Fibroblast of the aortic adventitia (primary cell): ENCODE measurements around the gene CORO7. TPM values are rescaled to one million over a fixed set of nuclear protein-coding genes. Genes with fewer than 3 reads are reported as not detected.
A peak's percentile ranks its signal among the peaks of the same experiment; 100 is the strongest.

Experiments used
- DNase-seq: peaks from one replicate; pipeline ENCODE4 v3.0.0-alpha.2; 2010; ENCODE audit warnings: low read depth
- H3K4me3 ChIP-seq: 2 replicates; pipeline ENCODE4 v1.5.1; 2011; ENCODE audit warnings: low read depth, mild to moderate bottlenecking, control low read depth, low read length, moderate library complexity
- CTCF ChIP-seq: IDR thresholded peaks from 2 replicates; pipeline ENCODE4 v1.5.1; 2011; ENCODE audit warnings: mild to moderate bottlenecking, low read length, control low read depth, inconsistent platforms; ENCODE audit not compliant: insufficient read depth
- total RNA-seq: library from RNA; depleted of rRNA; stranded (reverse); fragments of >200 nt; gene quantifications from 2 replicates; pipeline ENCODE4 v1.2.3, GENCODE V29; 2012; ENCODE audit warnings: low replicate concordance

CORO7 gene
- total RNA-seq, 1 donor = 16.7 TPM

GRCh38 chr16:4359914-4360313, 56.5 kb downstream of the CORO7 start:
- no peak for TF ChIP-seq CTCF

GRCh38 chr16:4358831-4359561, 57.4 kb downstream of the CORO7 start:
- peak; percentile 96 for TF ChIP-seq CTCF
- DNase-seq = peak; percentile 41
- no peak overlapping the region for H3K4me3 ChIP-seq

More at GRCh38 chr16:4359914-4360313, 56.5 kb downstream of the CORO7 start:
- no peak for DNase-seq
- H3K4me3 ChIP-seq = no peak overlapping the region

- H3K4me3 ChIP-seq = no peak overlapping the region
- DNase-seq = no peak
- no peak for TF ChIP-seq CTCF
Observed at GRCh38 chr16:4358236-4358635, 58.2 kb downstream of the CORO7 start.

GRCh38 chr16:4356820-4357219, 59.6 kb downstream of the CORO7 start:
- H3K4me3 ChIP-seq = no peak overlapping the region
- TF ChIP-seq CTCF = no peak

GRCh38 chr16:4354512-4355409, 61.6 kb downstream of the CORO7 start:
- no peak for DNase-seq
- no peak for TF ChIP-seq CTCF
- no peak overlapping the region for H3K4me3 ChIP-seq

More at GRCh38 chr16:4356820-4357219, 59.6 kb downstream of the CORO7 start:
- DNase-seq = no peak

- H3K4me3 ChIP-seq = no peak overlapping the region
- no peak for DNase-seq
- no peak for TF ChIP-seq CTCF
Observed at GRCh38 chr16:4353675-4354074, 62.7 kb downstream of the CORO7 start.
